GM18909 (cell line): ENCODE results near the gene PHF20.
A peak's percentile ranks its signal among the peaks of the same experiment; 100 is the strongest.
"Not testable (repeated sequence)": the region's sequence is repeated elsewhere in the genome, so short reads cannot be mapped to it uniquely, and the experiment has no call there.

ENCODE experiments used
- ATAC-seq: cut with Tn5 transposase; IDR thresholded peaks from one replicate; pipeline ENCODE4 v1.9.1; 2021; ENCODE audit warnings: mild to moderate bottlenecking; ENCODE audit not compliant: unreplicated experiment, poor library complexity

Gene PHF20

GRCh38 chr20:35771689-35772562 lies at the start of gene PHF20:
Gene PHF20 (plus strand): TSS chr20:35772015. CDS start chr20:35801523, 29,508 bp downstream.
- peak; percentile 88 for ATAC-seq

- not testable (repeated sequence) for ATAC-seq
These were observed 48.6 kb upstream of the PHF20 start for GRCh38 chr20:35723275-35723639.

GRCh38 chr20:35723652-35724320 lies 48.0 kb upstream of the PHF20 start:
- ATAC-seq, result not testable (repeated sequence)

- no peak for ATAC-seq
These were observed 47.2 kb upstream of the PHF20 start for GRCh38 chr20:35724321-35725230.

- no peak for ATAC-seq
These were observed 44.7 kb upstream of the PHF20 start for GRCh38 chr20:35726842-35727711.

- no peak for ATAC-seq
These were observed 42.5 kb upstream of the PHF20 start for GRCh38 chr20:35729283-35729807.

GRCh38 chr20:35729836-35730582 lies 41.8 kb upstream of the PHF20 start:
- no peak for ATAC-seq

- ATAC-seq, result no peak
These were observed 41.0 kb upstream of the PHF20 start for GRCh38 chr20:35730583-35731468.

GRCh38 chr20:35731469-35731788 lies 40.4 kb upstream of the PHF20 start:
- ATAC-seq, result no peak

GRCh38 chr20:35731862-35732643 lies 39.8 kb upstream of the PHF20 start:
- ATAC-seq, result no peak

GRCh38 chr20:35732644-35732982 lies 39.2 kb upstream of the PHF20 start:
- no peak for ATAC-seq

GRCh38 chr20:35734374-35734773 lies 37.4 kb upstream of the PHF20 start:
- no peak for ATAC-seq

GRCh38 chr20:35734777-35735649 lies 36.8 kb upstream of the PHF20 start:
- ATAC-seq, result no peak

GRCh38 chr20:35735826-35736470 lies 35.9 kb upstream of the PHF20 start:
- no peak for ATAC-seq

- ATAC-seq, result no peak
These were observed 33.9 kb upstream of the PHF20 start for GRCh38 chr20:35737865-35738333.
